ENCODE measurements around the gene PYDC1. TPM values are rescaled to one million over a fixed set of nuclear protein-coding genes. Genes with fewer than 3 reads are reported as not detected.
A peak's percentile ranks its signal among the peaks of the same experiment; 100 is the strongest.

The PYDC1 gene
- total RNA-seq, 1 experiment from 2014 or later = not detected

DNA sequence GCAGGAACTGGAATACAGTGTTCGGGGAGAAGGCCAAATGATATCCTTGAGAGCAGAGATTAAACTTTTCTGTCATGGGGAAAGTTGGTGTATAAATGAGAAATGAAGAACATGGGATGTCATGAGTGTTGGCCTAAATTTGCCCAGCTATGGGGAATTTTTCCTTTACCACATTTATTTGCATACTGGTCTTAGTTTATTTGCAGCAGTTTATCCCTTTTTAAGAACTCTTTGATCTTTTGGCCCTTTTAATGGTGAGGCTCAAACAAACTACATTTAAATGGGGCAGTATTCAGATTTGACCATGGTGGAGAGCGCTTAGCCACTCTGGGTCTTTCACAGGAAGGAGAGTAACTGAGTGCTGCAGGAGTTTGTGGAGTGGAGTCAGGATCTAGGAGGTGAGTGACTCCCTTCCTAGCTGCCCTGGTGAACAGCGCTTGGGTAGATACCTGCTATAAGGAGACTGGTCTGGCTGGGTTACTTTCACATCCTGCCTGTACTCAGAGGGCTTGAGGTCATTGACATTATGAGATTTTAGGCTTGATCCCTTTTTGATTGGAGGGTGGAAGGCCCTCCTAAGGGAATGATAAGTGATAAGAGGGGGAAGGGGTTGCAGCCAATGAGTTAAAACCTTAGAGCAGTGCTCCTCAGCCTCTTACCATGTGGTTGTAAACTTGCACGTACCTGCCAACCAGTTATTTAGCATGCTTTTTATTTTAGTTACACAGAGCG lies 25.1 kb downstream of the PYDC1 start:
- Mint-ChIP-seq H3K4me1 (ENCODE audit: low read depth, unreplicated experiment) (peaks cover 6% of the 10 kb centered on the region), H3K27ac (ENCODE audit: unreplicated experiment) (no peak overlapping the region), H3K27me3 (ENCODE audit: insufficient read depth, unreplicated experiment) (no peaks in the 10 kb centered on the region), H3K4me3 (ENCODE audit: unreplicated experiment) (no peak overlapping the region), H3K36me3 (ENCODE audit: insufficient read depth, unreplicated experiment) (peaks cover 99% of the 10 kb centered on the region), H3K9me3 (ENCODE audit: unreplicated experiment) (no peaks in the 10 kb centered on the region)
- H3K4me1 ChIP-seq = no peaks in the 10 kb centered on the region
- TF ChIP-seq, protein P1, sequence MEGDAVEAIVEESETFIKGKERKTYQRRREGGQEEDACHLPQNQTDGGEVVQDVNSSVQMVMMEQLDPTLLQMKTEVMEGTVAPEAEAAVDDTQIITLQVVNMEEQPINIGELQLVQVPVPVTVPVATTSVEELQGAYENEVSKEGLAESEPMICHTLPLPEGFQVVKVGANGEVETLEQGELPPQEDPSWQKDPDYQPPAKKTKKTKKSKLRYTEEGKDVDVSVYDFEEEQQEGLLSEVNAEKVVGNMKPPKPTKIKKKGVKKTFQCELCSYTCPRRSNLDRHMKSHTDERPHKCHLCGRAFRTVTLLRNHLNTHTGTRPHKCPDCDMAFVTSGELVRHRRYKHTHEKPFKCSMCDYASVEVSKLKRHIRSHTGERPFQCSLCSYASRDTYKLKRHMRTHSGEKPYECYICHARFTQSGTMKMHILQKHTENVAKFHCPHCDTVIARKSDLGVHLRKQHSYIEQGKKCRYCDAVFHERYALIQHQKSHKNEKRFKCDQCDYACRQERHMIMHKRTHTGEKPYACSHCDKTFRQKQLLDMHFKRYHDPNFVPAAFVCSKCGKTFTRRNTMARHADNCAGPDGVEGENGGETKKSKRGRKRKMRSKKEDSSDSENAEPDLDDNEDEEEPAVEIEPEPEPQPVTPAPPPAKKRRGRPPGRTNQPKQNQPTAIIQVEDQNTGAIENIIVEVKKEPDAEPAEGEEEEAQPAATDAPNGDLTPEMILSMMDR (IDR thresholded peaks at IDR 0.05; ENCODE audit: insufficient read depth in 1 of 2, low read depth in 1 of 2, low read length in 1 of 2, severe bottlenecking in 1 of 2, unreplicated experiment in 1 of 2) = no peak
- H3K36me3 ChIP-seq (ENCODE audit: control insufficient read depth, insufficient read depth, low read length) = peaks cover 10% of the 10 kb centered on the region
- ChIA-PET POLR2A (no interaction called here), CTCF (no interaction called here)
- no peaks in the 10 kb centered on the region for H3K9me3 ChIP-seq
- H3K4me3 ChIP-seq (ENCODE audit: low read depth, low read length) = no peak overlapping the region
- H3K27me3 ChIP-seq (replicated peaks; ENCODE audit: control insufficient read depth, insufficient read depth, low read length) = no peaks in the 10 kb centered on the region
- DNase-seq = no peak
- intact Hi-C loops (cut with micrococcal nuclease; ENCODE audit: unreplicated experiment) = no loop called here
- no TSS peak for BruUV-seq (replicated peaks)

DNA sequence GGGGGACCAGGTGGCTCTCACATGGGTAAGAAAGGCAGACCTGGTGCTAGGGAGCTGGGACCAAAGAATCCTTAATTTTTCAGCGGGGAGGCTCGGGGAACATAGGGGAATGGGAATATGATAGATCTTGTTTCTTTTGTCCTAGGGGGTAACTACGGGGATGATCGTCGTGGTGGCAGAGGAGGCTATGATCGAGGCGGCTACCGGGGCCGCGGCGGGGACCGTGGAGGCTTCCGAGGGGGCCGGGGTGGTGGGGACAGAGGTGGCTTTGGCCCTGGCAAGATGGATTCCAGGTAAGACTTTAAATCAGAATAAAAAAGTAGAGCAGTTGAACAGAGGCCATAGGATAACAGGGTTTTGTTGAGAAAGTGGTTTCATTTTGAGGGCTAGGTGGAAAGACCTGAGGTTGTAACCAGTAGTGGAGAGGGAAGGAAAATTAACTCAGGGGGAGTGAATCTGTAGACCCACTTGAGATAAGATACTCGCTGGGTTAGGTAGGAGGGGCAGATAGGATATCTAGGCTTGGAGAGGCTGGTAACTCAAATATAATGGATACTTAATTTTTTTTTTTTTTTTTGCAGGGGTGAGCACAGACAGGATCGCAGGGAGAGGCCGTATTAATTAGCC lies 26.0 kb downstream of the PYDC1 start:
- no peak for DNase-seq
- TF ChIP-seq, protein P1 (IDR thresholded peaks at IDR 0.05; ENCODE audit: insufficient read depth in 1 of 2, low read depth in 1 of 2, low read length in 1 of 2, severe bottlenecking in 1 of 2, unreplicated experiment in 1 of 2) = no peak
- Histone ChIP-seq H3K36me3 (ENCODE audit: control insufficient read depth, insufficient read depth, low read length) (peaks cover 10% of the 10 kb centered on the region), H3K4me3 (ENCODE audit: low read depth, low read length) (no peak overlapping the region), H3K4me1 (no peaks in the 10 kb centered on the region), H3K9me3 (no peaks in the 10 kb centered on the region), H3K27me3 (replicated peaks; ENCODE audit: control insufficient read depth, insufficient read depth, low read length) (no peaks in the 10 kb centered on the region)
- no peaks in the 10 kb centered on the region for H3K9me3 Mint-ChIP-seq (ENCODE audit: unreplicated experiment)
- H3K36me3 Mint-ChIP-seq (ENCODE audit: insufficient read depth, unreplicated experiment) = peaks cover 100% of the 10 kb centered on the region
- peaks cover 11% of the 10 kb centered on the region for H3K4me1 Mint-ChIP-seq (ENCODE audit: low read depth, unreplicated experiment)
- CTCF ChIA-PET = no interaction called here
- H3K27me3 Mint-ChIP-seq (ENCODE audit: insufficient read depth, unreplicated experiment) = no peaks in the 10 kb centered on the region
- BruUV-seq (replicated peaks) = no TSS peak
- intact Hi-C loops (cut with micrococcal nuclease; ENCODE audit: unreplicated experiment) = no loop called here
- POLR2A ChIA-PET = interaction anchor here (0.5 kb wide), 1 partner anchor 492 kb away, joined by 3 read pairs; the partner anchor contains the start of gene SRCAP
- peak overlapping the region; percentile 31 for H3K27ac Mint-ChIP-seq (ENCODE audit: unreplicated experiment)
- no peak overlapping the region for H3K4me3 Mint-ChIP-seq (ENCODE audit: unreplicated experiment)

DNA sequence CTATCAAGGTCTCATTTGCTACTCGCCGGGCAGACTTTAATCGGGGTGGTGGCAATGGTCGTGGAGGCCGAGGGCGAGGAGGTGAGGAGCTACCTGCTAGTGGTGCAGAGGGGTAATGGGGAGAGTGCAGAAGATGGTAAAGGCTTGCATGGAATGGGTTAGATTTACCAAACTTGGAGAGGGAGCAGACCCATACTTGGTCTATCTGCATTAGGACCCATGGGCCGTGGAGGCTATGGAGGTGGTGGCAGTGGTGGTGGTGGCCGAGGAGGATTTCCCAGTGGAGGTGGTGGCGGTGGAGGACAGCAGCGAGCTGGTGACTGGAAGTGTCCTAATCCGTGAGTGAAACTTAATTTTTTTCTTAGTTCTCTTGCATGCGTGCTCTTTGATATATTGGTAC lies 26.9 kb downstream of the PYDC1 start:
- H3K4me3 ChIP-seq (ENCODE audit: low read depth, low read length) = no peak overlapping the region
- peaks cover 100% of the 10 kb centered on the region for H3K36me3 Mint-ChIP-seq (ENCODE audit: insufficient read depth, unreplicated experiment)
- H3K27me3 ChIP-seq (replicated peaks; ENCODE audit: control insufficient read depth, insufficient read depth, low read length) = no peaks in the 10 kb centered on the region
- H3K4me3 Mint-ChIP-seq (ENCODE audit: unreplicated experiment) = no peak overlapping the region
- CTCF ChIA-PET = interaction anchor here (0.8 kb wide), 1 partner anchor 51 kb away, joined by 3 read pairs; no protein-coding TSS in a partner anchor
- TF ChIP-seq, protein P1 (IDR thresholded peaks at IDR 0.05; ENCODE audit: insufficient read depth in 1 of 2, low read depth in 1 of 2, low read length in 1 of 2, severe bottlenecking in 1 of 2, unreplicated experiment in 1 of 2) = no peak
- H3K36me3 ChIP-seq (ENCODE audit: control insufficient read depth, insufficient read depth, low read length) = peaks cover 12% of the 10 kb centered on the region
- H3K27me3 Mint-ChIP-seq (ENCODE audit: insufficient read depth, unreplicated experiment) = no peaks in the 10 kb centered on the region
- H3K9me3 Mint-ChIP-seq (ENCODE audit: unreplicated experiment) = no peaks in the 10 kb centered on the region
- H3K4me1 Mint-ChIP-seq (ENCODE audit: low read depth, unreplicated experiment) = peaks cover 15% of the 10 kb centered on the region
- BruUV-seq (replicated peaks) = no TSS peak
- intact Hi-C loops (cut with micrococcal nuclease; ENCODE audit: unreplicated experiment) = no loop called here
- peak overlapping the region; percentile 64 for H3K27ac Mint-ChIP-seq (ENCODE audit: unreplicated experiment)
- no peak for DNase-seq
- H3K4me1 ChIP-seq = no peaks in the 10 kb centered on the region
- POLR2A ChIA-PET = no interaction called here
- no peaks in the 10 kb centered on the region for H3K9me3 ChIP-seq

Measured in Caco-2 (cell line).